H1 (cell line): Measurements from ENCODE around the gene TIE1. TPM values are rescaled to one million over a fixed set of nuclear protein-coding genes. Genes with fewer than 3 reads are reported as not detected.

Experiments
- ASH2L ChIP-seq: fragments of 200-600, 300-600 bp; sonication (generic); IDR thresholded peaks from one replicate; pipeline ENCODE4 v1.7.1; 2017; ENCODE audit warnings: low read length
- BRCA1 ChIP-seq: IDR thresholded peaks from 2 replicates; pipeline ENCODE4 v1.6.1; 2012; ENCODE audit warnings: low read depth, low read length, improper control_type of control experiment
- CBX8 ChIP-seq: fragments of 300-800, 300-1000 bp; sonication (generic); IDR thresholded peaks from 2 replicates; pipeline ENCODE4 v1.7.1; 2016; ENCODE audit warnings: low read depth, low read length, borderline replicate concordance
- CEBPB ChIP-seq: IDR thresholded peaks from 2 replicates; pipeline ENCODE4 v1.6.1; 2012; ENCODE audit warnings: low read depth, low read length
- EZH2 ChIP-seq: fragments of 200-600 bp; sonication (generic); IDR thresholded peaks from 2 replicates; pipeline ENCODE4 v1.7.1; 2012; ENCODE audit warnings: low read depth, mild to moderate bottlenecking, moderate library complexity, low read length, inconsistent platforms; ENCODE audit not compliant: severe bottlenecking
- FOSL1 ChIP-seq: IDR thresholded peaks from 2 replicates; pipeline ENCODE4 v1.6.1; 2011; ENCODE audit warnings: mild to moderate bottlenecking, low read depth, low read length, moderate library complexity; ENCODE audit not compliant: insufficient read depth
- HDAC2 ChIP-seq, 2 experiments: fragments of 300-600 bp in 1 of 2; sonication (generic) in 1 of 2; IDR thresholded peaks; 2 replicates each; pipeline ENCODE4 v1.6.1; 2011 to 2012; ENCODE audit warnings: low read depth in 2 of 2, low read length in 2 of 2, mild to moderate bottlenecking in 2 of 2, moderate library complexity in 2 of 2, borderline replicate concordance in 1 of 2, inconsistent platforms in 1 of 2
- HDAC6 ChIP-seq: IDR thresholded peaks from one replicate; pipeline ENCODE4 v1.7.1; 2012; ENCODE audit warnings: low read depth, mild to moderate bottlenecking, inconsistent platforms, low read length, moderate library complexity
- KDM1A ChIP-seq: fragments of 200-600, 300-600 bp; sonication (generic); IDR thresholded peaks from 2 replicates; pipeline ENCODE4 v1.7.1; 2016; ENCODE audit warnings: mild to moderate bottlenecking, low read length, borderline replicate concordance
- NRF1 ChIP-seq: IDR thresholded peaks from 2 replicates; pipeline ENCODE4 v1.6.1; 2011; ENCODE audit warnings: mild to moderate bottlenecking, low read depth, low read length, improper control_type of control experiment
- RAD21 ChIP-seq, 2 experiments: IDR thresholded peaks in 1 of 2; conservative IDR thresholded peaks in 1 of 2; 2 replicates each; pipeline ENCODE4 v1.6.1; 2011; ENCODE audit warnings: low read depth in 2 of 2, low read length in 2 of 2, improper control_type of control experiment in 1 of 2, inconsistent platforms in 1 of 2, mild to moderate bottlenecking in 1 of 2, moderate library complexity in 1 of 2
- RFX5 ChIP-seq: IDR thresholded peaks from 2 replicates; pipeline ENCODE4 v1.6.1; 2011; ENCODE audit warnings: low read depth, low read length, improper control_type of control experiment, borderline replicate concordance
- SAP30 ChIP-seq: fragments of 300-600 bp; sonication (generic); IDR thresholded peaks from 2 replicates; pipeline ENCODE4 v1.7.1; 2012; ENCODE audit warnings: low read length, moderate library complexity, mild to moderate bottlenecking, inconsistent platforms; ENCODE audit not compliant: insufficient read depth, insufficient replicate concordance
- SIRT6 ChIP-seq: IDR thresholded peaks from one replicate; pipeline ENCODE4 v1.7.1; 2012; ENCODE audit warnings: low read length, inconsistent platforms
- SP4 ChIP-seq: IDR thresholded peaks from 2 replicates; pipeline ENCODE4 v1.6.1; 2012; ENCODE audit warnings: low read length, inconsistent platforms
- SRF ChIP-seq: IDR thresholded peaks from 2 replicates; pipeline ENCODE4 v1.6.1; 2011; ENCODE audit warnings: mild to moderate bottlenecking, low read depth, low read length, moderate library complexity
- TAF1 ChIP-seq: IDR thresholded peaks from 2 replicates; pipeline ENCODE4 v1.6.1; 2011; ENCODE audit warnings: mild to moderate bottlenecking, low read depth, low read length
- polyA plus RNA-seq, 7 experiments: library from polyadenylated mRNA; depleted of rRNA in 3 of 7; stranded (reverse) in 5 of 7; unstranded in 2 of 7; fragments of >200 nt in 5 of 7; fragments of 200-250 nt in 2 of 7; gene quantifications; 1 replicate in 5 of 7; 2 replicates in 1 of 7; 4 replicates in 1 of 7; pipeline versions ENCODE4 v1.2.1 to v1.2.3, GENCODE V29; 2011 to 2013; ENCODE audit warnings: missing spikeins in 2 of 7, mixed read lengths in 2 of 7
- total RNA-seq: library from RNA; stranded (reverse); fragmentation: NEBNext Ultra II Directional; extraction: Animal tissue kit (Norgen Biotek cat#: 25700); gene quantifications from 2 replicates; pipeline ENCODE4 v1.2.1, GENCODE V29; 2021
- TF ChIP-seq, protein P1 (sequence below): IDR thresholded peaks from 2 replicates; pipeline ENCODE4 v1.6.1; 2012; ENCODE audit warnings: inconsistent platforms
- TF ChIP-seq, protein P2 (sequence below): IDR thresholded peaks from 2 replicates; pipeline ENCODE4 v1.6.1; 2011; ENCODE audit warnings: low read depth, mild to moderate bottlenecking, low read length; ENCODE audit not compliant: insufficient read depth
- TF ChIP-seq, protein P3 (sequence below): IDR thresholded peaks from 2 replicates; pipeline ENCODE4 v1.6.1; 2012; ENCODE audit warnings: low read length, inconsistent platforms

Gene TIE1
- total and polyA plus RNA-seq, 2 of the 8 experiments (the other 6 are each of a cell fraction or from before 2014, with no cell fraction given) = 0.74 to 2.2 TPM

DNA sequence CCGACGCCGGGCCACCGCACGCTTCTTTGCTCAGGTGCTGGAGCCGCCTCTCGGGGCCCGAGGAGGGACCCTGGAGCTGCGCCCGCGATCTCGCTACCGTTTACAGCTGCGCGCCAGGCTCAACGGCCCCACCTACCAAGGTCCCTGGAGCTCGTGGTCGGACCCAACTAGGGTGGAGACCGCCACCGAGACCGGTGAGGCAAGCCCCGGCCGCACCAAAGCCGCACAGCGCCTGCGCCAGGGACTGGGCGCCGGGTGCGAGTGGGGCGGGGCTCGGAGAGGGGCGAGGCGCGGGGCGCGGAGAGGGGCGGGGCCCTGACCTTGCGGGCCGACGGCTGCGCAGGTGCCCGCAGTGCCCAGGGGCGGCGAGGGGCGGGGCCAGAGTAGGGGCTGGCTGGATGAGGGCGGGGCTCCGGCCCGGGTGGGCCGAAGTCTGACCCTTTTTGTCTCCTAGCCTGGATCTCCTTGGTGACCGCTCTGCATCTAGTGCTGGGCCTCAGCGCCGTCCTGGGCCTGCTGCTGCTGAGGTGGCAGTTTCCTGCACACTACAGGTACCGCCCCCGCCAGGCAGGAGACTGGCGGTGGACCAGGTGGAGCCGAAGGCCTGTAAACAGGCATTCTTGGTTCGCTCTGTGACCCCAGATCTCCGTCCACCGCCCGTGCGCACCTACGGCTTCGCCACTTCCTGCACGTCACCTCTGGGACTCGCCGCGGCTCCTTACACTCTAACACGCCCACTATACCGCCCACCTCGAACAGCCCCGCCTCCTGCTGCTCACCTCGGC is 48.2 kb downstream of the TIE1 start (continued):
- TF ChIP-seq HDAC2 (IDR thresholded peaks at IDR 0.05; ENCODE audit: borderline replicate concordance in 1 of 2, low read depth in 2 of 2, low read length in 2 of 2) = no peak
- peak; percentile 58 for TF ChIP-seq SAP30
- peak; percentile 70 for TF ChIP-seq ASH2L
- TF ChIP-seq TAF1 = peak; percentile 62
- no peak for TF ChIP-seq HDAC6
- TF ChIP-seq, protein P1, sequence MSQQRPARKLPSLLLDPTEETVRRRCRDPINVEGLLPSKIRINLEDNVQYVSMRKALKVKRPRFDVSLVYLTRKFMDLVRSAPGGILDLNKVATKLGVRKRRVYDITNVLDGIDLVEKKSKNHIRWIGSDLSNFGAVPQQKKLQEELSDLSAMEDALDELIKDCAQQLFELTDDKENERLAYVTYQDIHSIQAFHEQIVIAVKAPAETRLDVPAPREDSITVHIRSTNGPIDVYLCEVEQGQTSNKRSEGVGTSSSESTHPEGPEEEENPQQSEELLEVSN = no peak; the same call in none of the 2 replicates
- TF ChIP-seq, protein P2, sequence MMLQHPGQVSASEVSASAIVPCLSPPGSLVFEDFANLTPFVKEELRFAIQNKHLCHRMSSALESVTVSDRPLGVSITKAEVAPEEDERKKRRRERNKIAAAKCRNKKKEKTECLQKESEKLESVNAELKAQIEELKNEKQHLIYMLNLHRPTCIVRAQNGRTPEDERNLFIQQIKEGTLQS = no peak
- TF ChIP-seq SRF = no peak
- TF ChIP-seq SP4 = no peak
- no peak for TF ChIP-seq EZH2
- TF ChIP-seq FOSL1 = no peak
- no peak for TF ChIP-seq SIRT6
- no peak for TF ChIP-seq CBX8
- TF ChIP-seq, protein P3, sequence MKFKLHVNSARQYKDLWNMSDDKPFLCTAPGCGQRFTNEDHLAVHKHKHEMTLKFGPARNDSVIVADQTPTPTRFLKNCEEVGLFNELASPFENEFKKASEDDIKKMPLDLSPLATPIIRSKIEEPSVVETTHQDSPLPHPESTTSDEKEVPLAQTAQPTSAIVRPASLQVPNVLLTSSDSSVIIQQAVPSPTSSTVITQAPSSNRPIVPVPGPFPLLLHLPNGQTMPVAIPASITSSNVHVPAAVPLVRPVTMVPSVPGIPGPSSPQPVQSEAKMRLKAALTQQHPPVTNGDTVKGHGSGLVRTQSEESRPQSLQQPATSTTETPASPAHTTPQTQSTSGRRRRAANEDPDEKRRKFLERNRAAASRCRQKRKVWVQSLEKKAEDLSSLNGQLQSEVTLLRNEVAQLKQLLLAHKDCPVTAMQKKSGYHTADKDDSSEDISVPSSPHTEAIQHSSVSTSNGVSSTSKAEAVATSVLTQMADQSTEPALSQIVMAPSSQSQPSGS = no peak
- TF ChIP-seq CEBPB = no peak
- no peak for TF ChIP-seq RFX5
- peak; percentile 72 for TF ChIP-seq NRF1
- no peak for TF ChIP-seq KDM1A
- no peak for TF ChIP-seq BRCA1
- no peak; a peak in 1 of 4 replicates for TF ChIP-seq RAD21 (IDR thresholded peaks at IDR 0.05 in 1 of 2, conservative IDR thresholded peaks at IDR 0.05 in 1 of 2; ENCODE audit: low read depth in 2 of 2, low read length in 2 of 2)
